Measurements from ENCODE around the gene TSSK1B.

Gene TSSK1B

DNA sequence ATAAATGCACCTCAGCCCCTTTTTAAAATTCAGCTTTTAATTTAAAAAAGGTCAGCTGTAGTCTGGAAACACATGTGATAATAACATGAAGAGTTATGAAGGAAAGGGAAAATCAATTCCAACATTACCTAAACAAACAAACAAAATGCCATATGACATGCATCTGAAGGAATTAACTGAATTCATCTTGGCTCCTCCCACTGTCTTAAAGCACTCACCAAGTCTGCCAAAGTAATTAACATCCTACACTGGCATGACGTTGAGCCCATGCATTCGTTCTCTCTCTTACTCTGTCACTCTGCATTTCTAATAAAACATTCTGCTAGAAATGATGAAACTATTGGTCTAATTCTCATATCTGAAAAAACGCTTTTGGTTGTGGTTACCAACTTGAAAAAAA is 37.7 kb downstream of the TSSK1B start:
- Histone ChIP-seq H3K79me2 (no peaks in the 10 kb centered on the region), H3K9me3 (ENCODE audit: control insufficient read depth, low read length) (no peaks in the 10 kb centered on the region), H3K4me1 (no peaks in the 10 kb centered on the region), H3K27ac (no peak overlapping the region), H3K9ac (no peak overlapping the region), H3K4me2 (ENCODE audit: low read length) (no peak overlapping the region), H3K4me3 (ENCODE audit: low read depth, low read length) (no peak overlapping the region), H3K36me3 (ENCODE audit: control insufficient read depth, insufficient read depth, low read length) (no peaks in the 10 kb centered on the region), H3K27me3 (ENCODE audit: control insufficient read depth, insufficient read depth, low read length) (no peaks in the 10 kb centered on the region), H2AFZ (no peak overlapping the region)
- TF ChIP-seq, protein P1, sequence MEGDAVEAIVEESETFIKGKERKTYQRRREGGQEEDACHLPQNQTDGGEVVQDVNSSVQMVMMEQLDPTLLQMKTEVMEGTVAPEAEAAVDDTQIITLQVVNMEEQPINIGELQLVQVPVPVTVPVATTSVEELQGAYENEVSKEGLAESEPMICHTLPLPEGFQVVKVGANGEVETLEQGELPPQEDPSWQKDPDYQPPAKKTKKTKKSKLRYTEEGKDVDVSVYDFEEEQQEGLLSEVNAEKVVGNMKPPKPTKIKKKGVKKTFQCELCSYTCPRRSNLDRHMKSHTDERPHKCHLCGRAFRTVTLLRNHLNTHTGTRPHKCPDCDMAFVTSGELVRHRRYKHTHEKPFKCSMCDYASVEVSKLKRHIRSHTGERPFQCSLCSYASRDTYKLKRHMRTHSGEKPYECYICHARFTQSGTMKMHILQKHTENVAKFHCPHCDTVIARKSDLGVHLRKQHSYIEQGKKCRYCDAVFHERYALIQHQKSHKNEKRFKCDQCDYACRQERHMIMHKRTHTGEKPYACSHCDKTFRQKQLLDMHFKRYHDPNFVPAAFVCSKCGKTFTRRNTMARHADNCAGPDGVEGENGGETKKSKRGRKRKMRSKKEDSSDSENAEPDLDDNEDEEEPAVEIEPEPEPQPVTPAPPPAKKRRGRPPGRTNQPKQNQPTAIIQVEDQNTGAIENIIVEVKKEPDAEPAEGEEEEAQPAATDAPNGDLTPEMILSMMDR (IDR thresholded peaks at IDR 0.05) = no peak

DNA sequence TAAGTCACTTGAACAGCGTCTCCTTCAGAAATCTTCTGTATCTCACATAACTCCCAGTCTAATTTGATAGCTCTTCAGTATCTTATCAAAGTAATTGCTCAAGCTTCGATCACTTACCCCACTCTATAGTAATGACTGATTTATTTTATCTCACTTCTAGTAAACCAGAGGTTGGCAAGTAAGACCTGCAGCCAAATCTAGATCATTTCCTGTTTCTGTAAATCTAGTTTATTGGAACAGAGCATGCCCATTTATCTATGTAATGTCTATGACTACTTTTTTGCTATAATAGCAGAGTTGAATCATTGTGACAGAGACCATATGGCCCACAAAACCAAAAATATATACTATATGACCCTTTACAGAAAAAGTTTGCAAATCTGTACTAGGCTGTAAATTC is 40.1 kb downstream of the TSSK1B start:
- no peak overlapping the region for H3K9ac ChIP-seq
- H3K27ac ChIP-seq = no peak overlapping the region
- H2AFZ ChIP-seq = no peak overlapping the region
- no peak overlapping the region for H3K4me2 ChIP-seq (ENCODE audit: low read length)
- H3K79me2 ChIP-seq = no peaks in the 10 kb centered on the region
- H3K4me3 ChIP-seq (ENCODE audit: low read depth, low read length) = no peak overlapping the region
- no peaks in the 10 kb centered on the region for H3K36me3 ChIP-seq (ENCODE audit: control insufficient read depth, insufficient read depth, low read length)
- H3K27me3 ChIP-seq (ENCODE audit: control insufficient read depth, insufficient read depth, low read length) = no peaks in the 10 kb centered on the region
- TF ChIP-seq, protein P1 (IDR thresholded peaks at IDR 0.05) = no peak
- H3K4me1 ChIP-seq = no peaks in the 10 kb centered on the region
- no peaks in the 10 kb centered on the region for H3K9me3 ChIP-seq (ENCODE audit: control insufficient read depth, low read length)

DNA sequence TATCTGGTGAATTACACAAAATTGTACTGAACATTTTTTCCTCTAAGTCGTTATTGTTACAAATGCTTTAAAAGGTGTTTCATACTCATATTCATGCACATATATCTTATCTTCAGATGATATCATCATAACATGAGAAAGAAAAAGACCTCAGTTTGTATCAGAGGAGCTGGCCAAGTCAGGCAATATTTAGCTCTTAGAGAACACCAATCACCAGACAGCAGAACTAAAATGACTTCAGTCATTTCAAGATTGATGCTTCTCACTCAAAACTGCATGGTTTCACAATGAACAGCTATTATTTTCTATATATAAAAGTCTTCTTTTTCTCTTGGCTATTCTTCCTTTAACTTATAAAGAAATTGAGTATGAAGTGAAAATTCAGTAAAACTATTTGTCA is 44.6 kb downstream of the TSSK1B start:
- no peaks in the 10 kb centered on the region for H3K27me3 ChIP-seq (ENCODE audit: control insufficient read depth, insufficient read depth, low read length)
- TF ChIP-seq, protein P1 (IDR thresholded peaks at IDR 0.05) = no peak

DNA sequence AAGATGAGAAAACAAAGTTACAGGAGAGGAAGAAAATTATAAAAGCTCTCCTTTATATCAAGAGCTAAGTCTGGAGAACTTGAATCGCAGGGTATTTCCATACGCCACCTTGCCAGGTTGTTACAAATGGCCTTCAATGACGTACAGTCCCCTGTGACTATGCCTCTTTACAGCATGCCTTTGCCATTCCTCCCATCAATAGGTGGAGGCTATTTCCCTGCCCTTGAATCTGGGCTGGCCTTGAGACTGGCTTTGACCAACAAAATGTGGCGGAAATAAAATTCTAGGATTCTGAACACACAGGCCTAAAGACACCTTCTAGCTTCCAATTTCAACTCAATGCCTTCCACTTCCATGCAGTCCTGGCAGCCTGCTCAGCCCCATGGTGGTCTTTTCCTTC is 45.7 kb downstream of the TSSK1B start:
- Histone ChIP-seq H3K27ac (no peak overlapping the region), H3K9me3 (ENCODE audit: control insufficient read depth, low read length) (no peaks in the 10 kb centered on the region)

More for the DNA sequence above, 44.6 kb downstream of the TSSK1B start:
- H3K9me3 ChIP-seq (ENCODE audit: control insufficient read depth, low read length) = no peaks in the 10 kb centered on the region
- no peak overlapping the region for H3K4me3 ChIP-seq (ENCODE audit: low read depth, low read length)
- no peak overlapping the region for H3K4me2 ChIP-seq (ENCODE audit: low read length)
- H3K36me3 ChIP-seq (ENCODE audit: control insufficient read depth, insufficient read depth, low read length) = no peaks in the 10 kb centered on the region
- H3K79me2 ChIP-seq = no peaks in the 10 kb centered on the region
- H3K4me1 ChIP-seq = no peaks in the 10 kb centered on the region
- H2AFZ ChIP-seq = no peak overlapping the region
- H3K9ac ChIP-seq = no peak overlapping the region
- H3K27ac ChIP-seq = no peak overlapping the region

DNA sequence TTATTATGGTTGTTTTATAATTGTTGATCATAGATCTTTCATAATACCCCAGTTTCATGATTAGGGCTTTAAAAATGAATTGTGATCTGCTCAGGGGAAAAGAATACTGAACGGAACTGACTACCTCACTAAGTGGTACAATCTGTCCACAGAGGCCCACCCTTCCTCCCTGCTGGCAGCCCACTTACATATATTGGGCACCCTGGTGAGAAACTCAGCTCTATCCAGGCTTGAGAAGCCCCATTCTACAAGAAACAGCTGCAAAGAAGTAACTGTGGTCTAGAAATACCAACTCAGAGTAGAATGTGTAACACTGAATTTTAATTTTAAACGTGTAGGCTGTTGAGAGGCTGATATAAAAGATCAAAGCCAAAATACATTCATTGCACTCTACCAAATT is 46.9 kb downstream of the TSSK1B start:
- Histone ChIP-seq H3K4me2 (ENCODE audit: low read length) (no peak overlapping the region), H3K4me1 (no peaks in the 10 kb centered on the region), H3K79me2 (no peaks in the 10 kb centered on the region), H3K36me3 (ENCODE audit: control insufficient read depth, insufficient read depth, low read length) (no peaks in the 10 kb centered on the region), H3K27me3 (ENCODE audit: control insufficient read depth, insufficient read depth, low read length) (no peaks in the 10 kb centered on the region), H2AFZ (no peak overlapping the region), H3K9ac (no peak overlapping the region), H3K9me3 (ENCODE audit: control insufficient read depth, low read length) (no peaks in the 10 kb centered on the region), H3K4me3 (ENCODE audit: low read depth, low read length) (no peak overlapping the region), H3K27ac (no peak overlapping the region)
- TF ChIP-seq, protein P1 (IDR thresholded peaks at IDR 0.05) = no peak

More for the DNA sequence above, 45.7 kb downstream of the TSSK1B start:
- H3K79me2 ChIP-seq = no peaks in the 10 kb centered on the region
- no peak overlapping the region for H3K9ac ChIP-seq
- H3K36me3 ChIP-seq (ENCODE audit: control insufficient read depth, insufficient read depth, low read length) = no peaks in the 10 kb centered on the region
- H3K4me1 ChIP-seq = no peaks in the 10 kb centered on the region
- no peak overlapping the region for H3K4me3 ChIP-seq (ENCODE audit: low read depth, low read length)
- TF ChIP-seq, protein P1 (IDR thresholded peaks at IDR 0.05) = no peak
- no peak overlapping the region for H3K4me2 ChIP-seq (ENCODE audit: low read length)
- no peak overlapping the region for H2AFZ ChIP-seq
- H3K27me3 ChIP-seq (ENCODE audit: control insufficient read depth, insufficient read depth, low read length) = no peaks in the 10 kb centered on the region

Measured in parathyroid adenoma (tissue), 2 donors.